DMS 273 (cell line): Measurements from ENCODE around the gene HAUS5.
A peak's percentile ranks its signal among the peaks of the same experiment; 100 is the strongest.

Source experiments
- DNase-seq: peaks from one replicate; lab custom pipeline; 2025; ENCODE audit not compliant: unreplicated experiment; lab: John Stamatoyannopoulos, UW

The HAUS5 gene

GRCh38 chr19:35607661-35608060 lies 4.9 kb upstream of the HAUS5 start:
- DNase-seq = no peak

GRCh38 chr19:35608251-35608650 lies 4.3 kb upstream of the HAUS5 start:
- peak; percentile 12 for DNase-seq

- no peak for DNase-seq
Observed at GRCh38 chr19:35609851-35610353, 2.6 kb upstream of the HAUS5 start.

- DNase-seq = no peak
Observed at GRCh38 chr19:35612224-35612558, 344 bp upstream of the HAUS5 start.

- DNase-seq = no peak
Observed at GRCh38 chr19:35613574-35613973, 1.0 kb downstream of the HAUS5 start.

- DNase-seq = no peak
Observed at GRCh38 chr19:35615036-35615435, 2.5 kb downstream of the HAUS5 start.

GRCh38 chr19:35618857-35619256 lies 6.3 kb downstream of the HAUS5 start:
- DNase-seq = peak; percentile 36

- no peak for DNase-seq
Observed at GRCh38 chr19:35619290-35619923, 6.9 kb downstream of the HAUS5 start.

GRCh38 chr19:35620001-35620400 lies 7.5 kb downstream of the HAUS5 start:
- no peak for DNase-seq

- DNase-seq = no peak
Observed at GRCh38 chr19:35621708-35622107, 9.2 kb downstream of the HAUS5 start.

GRCh38 chr19:35622750-35623149 lies 10.2 kb downstream of the HAUS5 start:
- no peak for DNase-seq

GRCh38 chr19:35623327-35624010 lies 10.9 kb downstream of the HAUS5 start:
- DNase-seq = no peak

GRCh38 chr19:35628264-35628564 lies 15.7 kb downstream of the HAUS5 start:
- no peak for DNase-seq

GRCh38 chr19:35628565-35629331 lies 16.2 kb downstream of the HAUS5 start, which contains the start of gene RBM42:
TSS of gene RBM42 (plus strand) at chr19:35629036. CDS start at chr19:35629154, 118 bp downstream.
- peak; percentile 99 for DNase-seq

- DNase-seq = no peak
Observed at GRCh38 chr19:35629332-35629633, 16.7 kb downstream of the HAUS5 start.

GRCh38 chr19:35633727-35634440 lies 21.3 kb downstream of the HAUS5 start:
- no peak for DNase-seq

GRCh38 chr19:35636651-35637050 lies 24.1 kb downstream of the HAUS5 start:
- no peak for DNase-seq

GRCh38 chr19:35637165-35637564 lies 24.6 kb downstream of the HAUS5 start:
- no peak for DNase-seq

GRCh38 chr19:35639321-35639639 lies 26.7 kb downstream of the HAUS5 start:
- no peak for DNase-seq

GRCh38 chr19:35639863-35640262 lies 27.3 kb downstream of the HAUS5 start:
- no peak for DNase-seq

- no peak for DNase-seq
Observed at GRCh38 chr19:35641515-35642151, 29.1 kb downstream of the HAUS5 start, which contains the start of gene ETV2. TSS of gene ETV2 (plus strand) at chr19:35641745. CDS start at chr19:35642461, 716 bp downstream.
